GM12864 (cell line): ENCODE data around the gene SRPK1.

Source experiments
- DNase-seq: peaks from one replicate; pipeline ENCODE4 v3.0.0-alpha.2; 2011; ENCODE audit warnings: low read depth
- H3K4me3 ChIP-seq: 2 replicates; pipeline ENCODE4 v1.5.1; 2011; ENCODE audit warnings: mild to moderate bottlenecking, low read depth, low read length, control low read depth
- TF ChIP-seq, protein P1 (sequence below): IDR thresholded peaks from 2 replicates; pipeline ENCODE4 v1.5.1; 2011; ENCODE audit warnings: low read depth, mild to moderate bottlenecking, moderate library complexity, low read length, control low read depth, inconsistent platforms; ENCODE audit errors: missing control alignments

SRPK1 gene

DNA sequence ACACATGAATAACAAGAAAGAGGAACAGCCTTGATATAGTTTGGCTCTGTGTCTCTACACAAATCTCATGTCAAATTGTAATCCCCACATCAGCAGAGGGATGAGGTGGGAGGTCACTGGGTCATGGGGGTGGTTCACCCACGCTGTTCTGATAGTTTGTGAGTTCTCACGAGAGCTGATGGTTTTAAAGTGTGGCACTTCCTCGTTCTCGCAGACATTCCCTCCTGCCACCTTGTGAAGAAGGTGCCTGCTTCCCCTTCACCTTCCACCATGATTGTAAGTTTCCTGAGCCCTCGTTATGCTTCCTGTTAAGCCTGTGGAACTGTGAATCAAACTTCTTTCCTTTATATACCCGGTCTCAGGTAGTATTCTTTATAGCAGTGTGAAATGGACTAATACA lies 13.1 kb downstream of the SRPK1 start:
- no peak overlapping the region for H3K4me3 ChIP-seq
- DNase-seq, result no peak

DNA sequence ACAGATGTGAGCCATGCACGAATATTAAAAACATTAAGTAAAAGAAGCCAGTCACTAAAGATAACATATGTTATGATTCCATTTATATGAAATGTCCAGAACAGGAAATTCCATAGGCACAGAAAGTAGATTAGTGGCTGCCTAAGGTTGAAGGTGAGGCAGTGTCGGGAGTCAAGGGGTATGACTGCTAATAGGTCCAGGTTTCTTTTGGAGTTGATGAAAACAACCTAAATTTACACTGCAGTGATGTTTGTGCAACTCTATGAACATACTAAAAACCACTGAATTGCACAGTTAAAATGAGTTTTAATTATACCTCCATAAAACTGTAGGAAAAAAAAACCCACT lies 14.4 kb downstream of the SRPK1 start:
- H3K4me3 ChIP-seq, result no peak overlapping the region
- no peak for DNase-seq
- TF ChIP-seq, protein P1, sequence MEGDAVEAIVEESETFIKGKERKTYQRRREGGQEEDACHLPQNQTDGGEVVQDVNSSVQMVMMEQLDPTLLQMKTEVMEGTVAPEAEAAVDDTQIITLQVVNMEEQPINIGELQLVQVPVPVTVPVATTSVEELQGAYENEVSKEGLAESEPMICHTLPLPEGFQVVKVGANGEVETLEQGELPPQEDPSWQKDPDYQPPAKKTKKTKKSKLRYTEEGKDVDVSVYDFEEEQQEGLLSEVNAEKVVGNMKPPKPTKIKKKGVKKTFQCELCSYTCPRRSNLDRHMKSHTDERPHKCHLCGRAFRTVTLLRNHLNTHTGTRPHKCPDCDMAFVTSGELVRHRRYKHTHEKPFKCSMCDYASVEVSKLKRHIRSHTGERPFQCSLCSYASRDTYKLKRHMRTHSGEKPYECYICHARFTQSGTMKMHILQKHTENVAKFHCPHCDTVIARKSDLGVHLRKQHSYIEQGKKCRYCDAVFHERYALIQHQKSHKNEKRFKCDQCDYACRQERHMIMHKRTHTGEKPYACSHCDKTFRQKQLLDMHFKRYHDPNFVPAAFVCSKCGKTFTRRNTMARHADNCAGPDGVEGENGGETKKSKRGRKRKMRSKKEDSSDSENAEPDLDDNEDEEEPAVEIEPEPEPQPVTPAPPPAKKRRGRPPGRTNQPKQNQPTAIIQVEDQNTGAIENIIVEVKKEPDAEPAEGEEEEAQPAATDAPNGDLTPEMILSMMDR, result no peak

More for the DNA sequence above, 13.1 kb downstream of the SRPK1 start:
- TF ChIP-seq, protein P1, result no peak

DNA sequence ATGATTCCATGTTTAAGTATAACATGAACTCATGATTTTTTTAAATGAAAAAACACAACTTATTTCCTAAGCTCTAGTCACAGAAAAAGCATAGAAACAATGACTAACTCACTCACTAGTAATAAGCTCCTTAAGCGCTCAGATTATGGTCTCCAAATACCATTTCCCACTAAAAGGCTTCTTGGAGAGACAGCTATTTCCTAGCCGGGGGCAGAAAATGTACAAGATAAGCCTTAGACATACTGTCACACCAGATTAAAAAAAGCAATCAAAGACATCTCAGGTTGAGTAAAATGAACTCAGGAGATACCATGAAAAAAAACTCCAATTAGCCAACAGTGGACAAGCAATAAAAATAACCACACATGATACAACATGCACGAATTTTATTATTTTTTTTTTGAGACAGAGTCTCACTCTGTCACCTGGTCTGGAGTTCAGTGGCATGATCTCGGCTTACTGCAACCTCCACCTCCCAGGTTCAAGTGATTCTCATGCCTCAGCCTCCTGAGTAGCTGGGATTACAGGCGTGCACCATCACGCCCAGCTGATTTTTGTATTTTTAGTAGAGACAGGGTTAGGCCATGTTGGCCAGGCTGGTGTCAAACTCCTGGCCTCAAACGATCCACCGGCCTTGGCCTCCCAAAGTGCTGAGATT lies 14.9 kb downstream of the SRPK1 start:
- no peak overlapping the region for H3K4me3 ChIP-seq
- TF ChIP-seq, protein P1, result no peak
- no peak for DNase-seq

DNA sequence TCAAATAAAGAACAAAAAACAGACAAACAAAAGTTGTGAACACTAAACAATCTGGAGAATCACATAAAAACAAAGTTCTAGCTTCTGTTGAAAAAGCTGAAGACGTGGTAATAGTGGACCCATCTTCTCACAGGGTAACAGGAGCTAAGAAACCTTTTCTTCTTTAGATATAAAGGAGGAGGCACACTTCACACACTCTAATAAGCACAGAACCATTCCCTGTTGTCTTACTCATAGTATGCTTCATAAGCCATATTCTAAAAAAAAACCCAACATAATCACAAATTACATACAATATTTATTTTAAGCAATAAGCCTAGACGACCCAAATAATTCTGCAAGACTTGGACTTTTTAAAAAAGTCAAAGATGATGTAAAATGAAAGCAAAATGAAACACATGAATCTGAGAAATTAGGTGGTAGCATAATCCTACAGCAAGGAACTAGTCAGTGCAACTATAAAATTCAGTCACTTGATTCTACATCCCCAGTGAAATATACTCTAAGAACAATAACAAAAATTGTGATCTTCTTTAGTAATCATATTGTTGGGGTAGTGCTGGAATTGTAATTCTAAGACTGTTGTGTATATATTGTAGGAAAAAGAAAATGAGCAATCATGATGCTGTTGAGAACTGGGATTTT lies 15.6 kb downstream of the SRPK1 start:
- TF ChIP-seq, protein P1, result no peak
- DNase-seq, result no peak
- H3K4me3 ChIP-seq, result no peak overlapping the region

DNA sequence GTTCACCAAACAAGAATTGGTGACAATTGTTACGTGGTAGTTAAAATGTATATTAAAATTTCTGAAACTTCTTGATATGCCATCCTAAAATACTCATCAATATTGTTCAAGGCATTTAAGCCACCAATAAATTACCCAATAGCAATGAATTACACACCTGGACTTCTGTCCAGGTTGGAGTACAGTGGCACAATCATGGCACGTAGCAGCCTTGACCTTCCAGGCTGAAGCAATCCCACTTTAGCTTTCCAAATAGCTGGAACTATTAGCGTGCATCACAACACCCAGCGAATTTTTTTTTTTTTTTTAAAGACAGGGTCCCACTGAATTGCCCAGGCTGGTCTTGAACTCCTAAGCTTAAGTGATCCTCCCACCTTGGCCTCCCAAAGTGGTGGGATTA lies 17.2 kb downstream of the SRPK1 start:
- no peak for DNase-seq
- H3K4me3 ChIP-seq, result no peak overlapping the region
- TF ChIP-seq, protein P1, result no peak

DNA sequence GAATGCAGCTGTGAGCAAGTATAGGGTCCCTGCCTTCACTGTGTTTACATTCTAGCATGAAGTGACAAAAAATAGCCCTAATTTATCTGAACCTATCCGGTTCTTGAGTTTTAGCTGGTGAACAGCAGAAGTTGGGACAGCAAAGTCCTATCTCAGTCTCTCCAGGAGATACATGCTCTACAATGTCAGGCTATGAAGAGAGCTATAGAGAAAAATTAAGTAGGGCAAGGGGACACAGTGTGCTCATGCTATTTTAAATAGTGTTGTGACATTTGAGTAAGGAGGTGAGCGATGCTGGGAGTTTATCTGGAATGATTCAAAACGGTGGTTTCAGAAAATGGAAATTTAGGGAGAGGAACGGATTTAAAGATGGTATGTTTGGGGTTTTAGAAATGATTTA lies 20.4 kb downstream of the SRPK1 start:
- no peak for DNase-seq
- TF ChIP-seq, protein P1, result no peak
- H3K4me3 ChIP-seq, result no peak overlapping the region

DNA sequence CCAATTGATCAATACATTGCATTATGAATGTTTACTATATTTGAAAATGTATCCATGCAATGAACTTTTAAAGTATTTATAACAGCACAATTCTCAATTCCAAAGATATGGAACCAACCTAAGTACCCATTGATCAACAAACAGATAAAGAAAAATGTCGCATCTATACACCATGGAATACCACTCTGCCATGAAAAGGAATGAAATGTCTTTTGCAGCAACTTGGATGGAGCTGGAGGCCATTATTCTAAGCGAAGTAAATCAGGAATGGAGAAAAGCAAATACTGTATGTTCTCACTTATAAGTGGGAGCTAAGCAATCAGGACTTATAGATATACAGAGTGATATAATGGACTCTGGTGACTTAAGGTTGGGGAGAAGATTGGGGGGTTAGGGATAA lies 22.9 kb downstream of the SRPK1 start:
- no peak for DNase-seq
- TF ChIP-seq, protein P1, result no peak
- H3K4me3 ChIP-seq, result no peak overlapping the region
